Stimulated activated naive CD4-positive, alpha-beta T cell (primary cell): ENCODE data around the gene CD47.

Experiments
- DNase-seq, 6 experiments: peaks; one replicate each; lab custom pipeline; 2025; lab: John Stamatoyannopoulos, UW

CD47 gene

GRCh38 chr3:108051005-108051404 is 39.8 kb downstream of the CD47 start:
- no peak for DNase-seq

GRCh38 chr3:108047987-108048386 is 42.8 kb downstream of the CD47 start:
- DNase-seq = no peak

- no peak for DNase-seq
Measured at GRCh38 chr3:108046247-108046646, 44.6 kb downstream of the CD47 start.

- DNase-seq = no peak
Measured at GRCh38 chr3:108044699-108045098, 46.1 kb downstream of the CD47 start.

- DNase-seq = no peak
Measured at GRCh38 chr3:108042300-108042699, 48.5 kb downstream of the CD47 start.

GRCh38 chr3:108041253-108041652 is 49.6 kb downstream of the CD47 start:
- DNase-seq = no peak

- no peak for DNase-seq
Measured at GRCh38 chr3:108037770-108038169, 53.1 kb downstream of the CD47 start.

GRCh38 chr3:108036984-108037741 is 53.7 kb downstream of the CD47 start:
- DNase-seq = no peak

GRCh38 chr3:108036401-108036800 is 54.4 kb downstream of the CD47 start:
- no peak for DNase-seq

GRCh38 chr3:108035751-108036150 is 55.1 kb downstream of the CD47 start:
- no peak for DNase-seq

GRCh38 chr3:108031895-108032294 is 58.9 kb downstream of the CD47 start:
- DNase-seq = no peak

- no peak for DNase-seq
Measured at GRCh38 chr3:108030960-108031359, 59.9 kb downstream of the CD47 start.

- no peak for DNase-seq
Measured at GRCh38 chr3:108029466-108029865, 61.4 kb downstream of the CD47 start.

GRCh38 chr3:108028896-108029295 is 61.9 kb downstream of the CD47 start:
- DNase-seq = no peak

- no peak for DNase-seq
Measured at GRCh38 chr3:108025177-108025576, 65.7 kb downstream of the CD47 start.

- no peak for DNase-seq
Measured at GRCh38 chr3:108024146-108024850, 66.5 kb downstream of the CD47 start.

- no peak for DNase-seq
Measured at GRCh38 chr3:108022256-108023150, 68.3 kb downstream of the CD47 start.

- no peak for DNase-seq
Measured at GRCh38 chr3:108021533-108021932, 69.3 kb downstream of the CD47 start.

- DNase-seq = no peak
Measured at GRCh38 chr3:108021131-108021530, 69.7 kb downstream of the CD47 start.

- DNase-seq = no peak
Measured at GRCh38 chr3:108018552-108018951, 72.3 kb downstream of the CD47 start.

GRCh38 chr3:108017587-108017986 is 73.2 kb downstream of the CD47 start:
- DNase-seq = no peak

GRCh38 chr3:108014943-108015342 is 75.9 kb downstream of the CD47 start:
- DNase-seq = no peak
